LHCN-M2 (cell line): Measurements from ENCODE around the gene TATDN2. TPM values are rescaled to one million over a fixed set of nuclear protein-coding genes. Genes with fewer than 3 reads are reported as not detected.
"Not testable (repeated sequence)": the region's sequence is repeated elsewhere in the genome, so short reads cannot be mapped to it uniquely, and the experiment has no call there.

Source experiments
- DNase-seq: peaks from one replicate; pipeline ENCODE4 v3.0.0-alpha.2; 2012; ENCODE audit warnings: low read depth
- total RNA-seq: library from RNA; depleted of rRNA; stranded (reverse); fragments of >200 nt; gene quantifications from 2 replicates; pipeline ENCODE4 v1.2.3, GENCODE V29; 2014

Gene TATDN2
- total RNA-seq, 1 experiment from 2014 or later = 12.9 TPM

DNA sequence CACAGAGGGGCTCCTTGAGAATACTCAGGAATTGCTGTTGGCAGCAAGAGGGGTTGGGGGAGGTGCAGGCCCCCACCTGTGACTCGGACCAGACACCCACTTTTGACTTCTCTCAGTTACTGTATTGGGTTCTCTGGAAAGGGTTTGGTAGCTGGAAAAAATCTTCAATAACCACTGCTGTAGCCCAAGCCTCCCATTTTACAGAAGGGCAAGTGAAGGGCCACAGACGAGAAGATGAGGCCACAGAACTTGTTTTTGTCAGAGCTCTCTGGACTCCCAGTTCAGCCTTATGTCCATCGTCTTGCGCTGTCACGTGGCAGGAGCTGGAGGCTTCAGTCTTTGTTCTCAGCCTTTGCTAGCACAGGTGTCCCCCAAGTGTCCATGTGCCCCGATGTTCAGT lies 12.7 kb upstream of the TATDN2 start:
- no peak for DNase-seq

DNA sequence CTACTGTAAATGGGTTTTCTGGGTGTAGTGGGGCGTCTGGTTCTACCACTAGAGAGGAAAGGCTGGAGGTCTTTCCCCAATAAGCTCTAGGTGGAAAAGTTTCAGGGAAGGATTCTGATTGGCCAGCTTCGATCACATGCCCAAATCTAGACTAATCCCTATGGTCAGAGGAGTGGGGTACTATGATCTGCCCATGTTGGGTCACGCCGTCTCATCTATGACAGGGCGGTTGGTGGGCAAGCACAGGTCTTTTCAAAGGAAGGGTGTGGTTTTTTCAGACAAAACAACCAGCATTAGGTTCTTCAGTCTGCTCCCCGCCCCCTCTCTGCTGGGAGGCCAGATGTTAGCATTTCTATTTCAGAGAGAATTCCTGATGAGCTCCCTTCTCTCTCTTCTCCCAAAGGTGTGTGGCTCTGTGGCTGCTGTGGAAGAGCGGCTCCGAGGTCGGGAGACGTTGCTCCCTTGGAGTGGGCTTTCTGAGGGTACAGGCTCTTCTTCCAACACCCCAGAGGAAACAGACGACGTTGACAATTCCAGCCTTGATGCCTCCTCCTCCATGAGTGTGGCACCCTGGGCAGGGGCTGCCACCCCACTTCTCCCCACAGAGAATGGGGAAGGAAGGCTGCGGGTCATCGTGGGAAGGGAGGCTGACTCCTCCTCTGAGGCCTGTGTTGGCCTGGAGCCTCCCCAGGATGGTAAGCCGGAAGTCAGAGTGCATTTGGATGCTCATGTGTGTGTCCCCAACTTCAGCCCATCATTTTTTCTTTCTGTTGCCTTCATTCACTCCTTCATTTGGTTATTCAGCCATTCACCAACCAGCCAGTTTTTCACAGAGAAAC lies 9.7 kb upstream of the TATDN2 start:
- no peak for DNase-seq

DNA sequence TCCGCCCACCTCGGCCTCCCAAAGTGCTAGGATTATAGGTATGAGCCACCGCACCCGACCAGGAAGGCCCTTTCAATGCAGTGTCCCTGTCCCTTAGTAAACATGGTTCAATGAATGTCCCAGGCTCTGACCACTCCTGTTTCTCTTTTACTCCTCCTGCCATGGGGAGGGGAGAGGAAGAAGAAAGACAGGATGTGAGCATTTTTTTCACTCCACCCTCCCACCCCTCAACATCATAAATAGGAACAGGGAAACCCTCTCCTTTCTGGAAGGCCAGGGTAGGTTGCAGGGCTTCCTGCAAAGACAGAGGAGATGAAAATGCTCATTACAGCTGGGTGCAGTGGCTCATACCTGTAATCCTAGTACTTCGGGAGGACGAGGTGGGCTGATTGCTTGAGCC lies 7.5 kb upstream of the TATDN2 start:
- DNase-seq = no peak

DNA sequence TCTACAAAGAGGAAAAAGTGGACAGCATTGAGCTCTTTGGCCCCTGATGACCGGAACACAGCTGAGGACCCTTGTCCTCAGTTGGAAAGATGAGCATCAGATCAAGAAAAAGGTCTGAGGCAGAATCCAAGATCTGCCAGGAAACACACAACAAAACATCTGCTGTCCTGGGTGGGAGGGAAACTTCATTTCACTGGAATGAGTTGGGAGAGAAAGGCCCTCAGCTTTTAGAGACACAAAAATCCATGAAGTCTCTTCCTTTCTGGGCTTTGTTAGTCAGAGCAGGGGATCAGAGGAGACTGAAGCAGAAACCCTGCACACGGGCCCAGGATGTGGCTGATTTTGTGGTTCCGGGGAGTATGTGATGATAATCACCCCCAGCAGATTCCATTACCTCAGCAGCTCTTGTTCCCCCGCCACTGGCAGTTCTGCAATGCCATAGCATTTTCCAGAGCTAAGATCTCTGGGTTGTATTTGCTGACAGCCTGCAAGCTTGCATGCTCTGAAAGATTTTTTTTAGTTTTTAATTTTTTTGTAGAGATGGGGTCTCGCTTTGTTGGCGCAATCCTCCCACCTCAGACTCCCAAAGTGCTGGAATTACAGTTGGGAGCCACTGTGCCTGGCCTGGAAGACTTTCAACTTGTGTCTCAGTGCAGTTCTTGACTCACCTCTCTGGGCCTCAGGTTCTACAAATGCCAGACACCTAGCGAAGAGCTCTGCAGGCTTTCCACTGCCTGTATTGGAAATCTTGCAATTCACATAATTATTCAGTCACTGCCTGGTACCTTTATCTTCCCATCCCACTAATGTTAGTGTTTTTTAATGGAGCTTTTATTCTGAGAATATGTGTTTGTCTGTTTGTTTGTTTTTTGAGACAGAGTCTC lies 5.8 kb upstream of the TATDN2 start:
- DNase-seq = peak; percentile 54

DNA sequence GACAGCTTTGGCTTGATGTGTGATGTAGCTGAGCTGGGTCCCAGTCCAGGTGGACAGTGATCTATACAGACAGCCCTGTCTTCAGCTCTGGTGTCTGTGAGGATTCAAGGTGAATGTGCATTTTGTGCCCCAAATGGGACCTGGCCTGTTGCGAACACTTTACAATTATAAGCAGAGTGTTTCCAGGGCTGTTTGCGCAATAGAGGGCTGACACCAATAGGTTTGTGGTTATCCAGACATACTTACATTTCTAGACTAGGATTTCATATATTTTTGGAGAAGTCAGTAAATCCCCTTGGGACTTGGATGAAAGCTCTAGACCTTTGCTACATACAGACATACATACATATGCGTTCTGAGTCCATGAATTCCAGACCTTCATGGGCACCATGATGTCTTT lies 4.2 kb upstream of the TATDN2 start:
- DNase-seq = no peak

DNA sequence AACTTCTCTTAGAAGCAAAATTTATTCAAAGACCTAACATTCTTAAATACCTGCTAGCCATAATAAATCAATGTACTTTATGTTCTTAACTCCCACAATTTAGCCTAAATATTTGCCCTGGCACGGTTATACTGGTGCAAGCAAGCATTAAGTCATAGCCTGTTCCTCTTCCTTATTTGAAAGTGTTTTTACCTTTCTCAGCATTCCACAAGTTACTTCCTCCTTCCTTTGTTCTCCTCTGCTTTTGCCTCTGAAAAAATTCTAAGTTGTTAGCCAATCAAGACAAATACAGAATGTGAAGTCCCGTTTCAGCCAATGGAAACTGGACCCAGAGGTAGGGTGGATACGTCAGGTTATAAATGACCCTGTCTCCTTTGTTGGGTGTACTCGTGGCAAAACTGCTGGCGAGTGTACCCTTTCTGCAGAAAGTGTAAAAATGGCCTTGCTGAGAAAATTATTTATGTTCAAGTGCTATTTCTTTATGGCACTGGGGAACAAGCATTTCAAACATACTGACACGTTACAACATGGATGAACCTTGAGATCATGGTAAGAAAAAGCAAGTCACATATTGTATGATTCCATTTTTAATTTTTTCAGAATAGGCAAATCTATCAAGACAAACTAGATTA lies 3.1 kb upstream of the TATDN2 start:
- no peak for DNase-seq

DNA sequence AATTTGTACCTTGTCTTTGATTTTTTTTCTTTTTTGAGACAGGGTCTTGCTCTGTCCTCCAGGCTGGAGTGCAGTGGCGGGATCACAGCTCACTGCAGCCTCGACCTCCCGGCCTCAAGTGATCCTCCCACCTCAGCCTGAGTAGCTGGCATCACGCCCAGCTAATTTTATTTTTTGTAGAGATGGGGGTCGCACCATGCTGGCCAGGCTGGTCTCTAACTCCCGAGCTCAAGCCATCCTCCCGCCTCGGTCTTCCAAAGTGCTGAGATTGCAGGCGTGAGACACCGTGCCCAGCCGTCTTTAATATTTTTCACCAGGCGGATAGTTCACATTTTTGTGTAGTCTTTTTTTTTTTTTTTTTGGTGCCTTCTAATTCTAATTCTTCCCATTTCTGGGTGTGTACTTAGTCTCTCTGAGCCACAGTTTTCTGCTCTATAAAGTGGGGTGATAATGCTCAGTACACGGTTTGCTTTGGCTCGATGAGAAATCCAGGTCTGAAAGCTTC lies 528 bp upstream of the TATDN2 start:
- DNase-seq = no peak

DNA sequence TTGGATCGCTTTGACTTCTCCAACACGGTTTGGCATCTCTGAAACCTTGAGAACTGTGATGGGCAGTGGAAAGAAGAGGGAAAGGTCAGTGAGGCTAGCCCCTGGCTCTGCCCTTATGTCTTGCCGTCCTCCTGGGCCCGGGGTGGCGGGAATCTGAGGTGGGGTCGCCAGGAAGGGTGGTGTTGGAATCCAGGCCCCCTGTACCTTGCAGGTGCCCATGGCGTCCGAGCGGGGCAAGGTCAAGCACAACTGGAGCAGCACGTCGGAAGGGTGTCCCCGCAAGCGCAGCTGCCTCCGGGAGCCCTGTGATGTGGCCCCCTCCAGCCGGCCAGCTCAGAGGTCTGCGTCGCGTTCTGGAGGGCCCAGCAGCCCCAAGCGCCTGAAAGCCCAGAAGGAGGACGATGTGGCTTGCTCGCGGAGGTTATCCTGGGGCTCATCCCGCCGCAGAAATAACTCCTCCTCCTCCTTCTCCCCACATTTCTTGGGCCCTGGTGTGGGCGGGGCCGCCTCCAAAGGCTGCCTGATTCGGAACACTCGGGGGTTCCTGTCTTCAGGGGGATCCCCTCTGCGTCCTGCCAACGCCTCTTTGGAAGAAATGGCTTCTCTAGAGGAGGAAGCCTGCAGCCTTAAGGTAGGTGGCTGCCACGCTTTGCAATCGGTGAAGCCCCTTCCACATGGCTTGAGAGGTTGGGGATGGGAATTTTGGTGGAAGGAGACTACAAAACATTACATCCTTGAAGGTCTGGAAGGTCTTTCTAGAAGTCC lies 907 bp downstream of the TATDN2 start:
- DNase-seq = no peak

DNA sequence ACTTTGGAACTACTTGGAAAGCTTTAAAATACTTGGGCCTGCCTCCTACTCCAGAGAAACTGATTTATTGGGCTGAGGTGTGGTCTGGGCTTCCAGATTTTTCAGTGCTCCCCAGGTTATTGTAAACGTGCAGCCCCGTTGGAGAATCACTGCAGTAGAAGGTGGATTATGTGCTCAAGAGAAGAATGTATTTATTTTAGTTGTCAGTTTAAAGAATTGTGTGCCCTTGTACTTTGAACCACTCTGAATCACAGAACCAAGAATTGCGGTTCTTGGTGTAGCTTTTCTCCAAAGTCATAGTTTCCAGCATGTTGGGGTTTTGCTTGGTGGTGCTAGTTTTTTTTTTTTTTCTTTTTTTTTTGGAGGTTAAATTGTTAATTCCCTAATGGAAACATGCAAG lies 1.6 kb downstream of the TATDN2 start:
- no peak for DNase-seq

DNA sequence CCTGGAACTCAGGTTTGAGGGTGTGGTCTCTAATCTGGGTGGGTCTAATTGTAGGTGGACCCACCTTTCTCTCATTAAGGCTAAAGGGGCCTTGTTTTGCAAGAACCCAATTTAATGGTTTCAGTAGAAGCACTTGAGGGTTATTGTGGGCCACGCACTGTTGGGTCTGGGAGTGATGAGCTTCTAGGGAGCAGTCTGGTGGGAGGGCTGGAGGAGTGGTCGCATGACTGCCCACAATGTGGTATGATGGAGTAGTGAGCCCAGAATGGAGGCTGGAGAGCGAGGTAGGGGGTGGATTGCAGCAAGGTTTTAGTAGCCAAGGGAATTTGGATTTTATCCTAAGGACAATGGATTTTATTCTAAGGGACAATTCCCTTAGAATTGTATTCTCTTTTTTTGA lies 2.7 kb downstream of the TATDN2 start:
- DNase-seq = no peak

DNA sequence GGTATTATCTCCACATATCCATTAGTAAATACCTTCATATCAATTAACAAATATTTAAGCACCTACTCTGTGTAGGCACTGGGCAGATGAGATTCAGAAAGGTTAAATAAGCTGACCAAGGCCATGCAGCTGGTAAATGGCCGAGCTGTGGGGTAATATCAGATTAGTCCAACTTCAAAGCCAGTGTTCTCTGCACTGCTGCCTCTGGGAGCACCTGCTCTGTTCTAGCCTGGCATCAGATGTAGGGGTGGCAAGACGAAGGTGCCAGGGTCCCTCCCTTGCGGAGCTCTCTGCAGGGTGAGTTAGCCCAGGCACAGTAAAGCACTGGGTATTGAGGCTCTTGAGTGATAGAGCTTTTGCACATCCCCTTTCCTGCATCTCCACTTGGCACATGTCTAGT lies 5.5 kb downstream of the TATDN2 start:
- DNase-seq = no peak

DNA sequence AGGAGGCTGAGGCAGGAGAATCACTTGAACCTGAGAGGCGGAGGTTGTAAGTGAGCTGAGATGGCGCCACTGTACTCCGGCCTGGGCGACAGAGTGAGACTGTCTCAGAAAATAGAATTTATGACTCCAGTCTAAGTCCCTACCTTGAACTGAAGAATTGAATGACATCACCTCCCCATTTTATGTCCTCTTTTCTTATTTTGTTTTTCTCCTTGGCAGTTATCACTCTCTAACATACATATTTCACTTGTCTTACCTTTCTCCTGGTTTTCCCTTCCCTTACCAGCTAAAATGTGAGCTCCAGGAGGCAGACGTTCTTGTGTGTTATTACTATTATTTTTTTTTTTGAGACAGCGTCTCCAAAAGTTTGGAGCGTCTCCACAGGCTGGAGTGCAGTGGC lies 7.6 kb downstream of the TATDN2 start:
- no peak for DNase-seq

DNA sequence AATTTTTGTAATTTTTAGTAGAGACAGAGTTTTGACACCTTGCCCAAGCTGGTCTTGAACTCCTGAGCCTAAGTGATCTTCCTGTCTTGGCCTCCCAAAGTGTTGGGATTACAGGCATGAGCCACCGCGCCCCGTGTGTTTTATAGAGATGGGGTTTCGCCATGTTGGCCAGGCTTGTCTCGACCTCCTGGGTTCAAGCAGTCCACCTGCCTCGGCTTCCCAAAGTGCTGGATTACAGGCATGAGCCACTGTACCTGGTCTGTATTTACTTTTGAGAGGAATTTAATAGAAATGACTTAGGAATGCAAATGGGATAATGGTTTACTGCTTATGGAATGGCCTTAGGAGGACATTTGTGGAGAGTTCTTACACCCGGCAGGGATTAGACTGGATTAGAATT lies 10.8 kb downstream of the TATDN2 start:
- DNase-seq = no peak

DNA sequence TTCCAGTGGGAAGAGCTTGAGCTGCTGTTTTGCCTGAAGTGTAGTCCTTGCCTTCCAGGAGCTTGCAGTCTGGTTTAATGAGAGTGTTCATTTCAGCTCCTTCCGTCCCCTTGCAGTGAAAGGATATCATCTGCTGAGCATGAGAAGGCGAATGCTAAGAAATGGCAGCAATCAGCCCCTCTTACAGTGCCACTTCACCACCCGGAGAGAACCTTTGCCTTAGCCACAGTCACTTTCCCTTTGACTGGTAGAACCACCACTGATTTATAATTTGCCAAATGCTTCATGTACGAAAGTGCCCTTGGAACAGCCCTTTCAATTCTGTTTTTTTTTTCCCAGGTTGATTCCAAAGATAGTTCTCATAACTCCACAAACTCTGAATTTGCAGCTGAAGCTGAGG lies 11.5 kb downstream of the TATDN2 start:
- no peak for DNase-seq

DNA sequence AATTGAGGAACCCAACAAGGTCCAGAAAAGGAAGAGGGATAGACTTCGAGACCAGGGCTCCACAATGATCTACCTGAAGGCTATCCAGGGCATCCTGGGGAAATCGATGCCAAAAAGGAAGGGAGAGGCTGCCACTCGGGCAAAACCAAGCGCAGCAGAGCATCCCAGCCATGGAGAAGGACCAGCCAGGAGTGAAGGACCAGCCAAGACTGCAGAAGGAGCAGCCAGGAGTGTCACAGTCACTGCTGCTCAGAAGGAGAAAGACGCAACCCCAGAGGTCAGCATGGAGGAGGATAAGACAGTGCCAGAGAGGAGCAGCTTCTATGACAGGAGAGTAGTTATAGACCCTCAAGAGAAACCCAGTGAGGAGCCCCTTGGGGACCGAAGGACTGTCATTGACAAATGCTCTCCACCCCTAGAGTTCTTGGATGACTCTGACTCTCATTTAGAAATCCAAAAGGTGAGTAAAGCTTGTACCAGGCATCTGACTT lies 12.0 kb downstream of the TATDN2 start:
- no peak for DNase-seq

DNA sequence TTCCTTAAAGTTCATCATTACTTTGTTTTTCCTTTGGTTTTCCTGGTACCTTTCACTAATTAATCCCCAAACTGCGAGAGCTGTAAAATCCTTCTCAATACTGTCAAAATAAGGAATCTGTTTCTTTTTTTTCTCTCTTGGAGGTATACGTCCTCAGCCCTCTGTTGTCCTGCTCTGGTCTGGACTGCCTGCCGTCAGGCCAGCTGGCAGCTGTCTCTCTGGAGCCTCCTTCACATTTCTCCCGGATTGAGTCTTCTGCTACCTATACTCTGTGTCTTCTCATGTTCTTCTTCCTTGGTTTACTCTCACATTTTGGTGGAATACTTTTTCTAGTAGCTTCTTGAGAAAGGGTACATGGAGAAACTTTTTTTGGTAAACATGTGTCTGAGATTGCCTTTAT lies 13.8 kb downstream of the TATDN2 start:
- no peak for DNase-seq

DNA sequence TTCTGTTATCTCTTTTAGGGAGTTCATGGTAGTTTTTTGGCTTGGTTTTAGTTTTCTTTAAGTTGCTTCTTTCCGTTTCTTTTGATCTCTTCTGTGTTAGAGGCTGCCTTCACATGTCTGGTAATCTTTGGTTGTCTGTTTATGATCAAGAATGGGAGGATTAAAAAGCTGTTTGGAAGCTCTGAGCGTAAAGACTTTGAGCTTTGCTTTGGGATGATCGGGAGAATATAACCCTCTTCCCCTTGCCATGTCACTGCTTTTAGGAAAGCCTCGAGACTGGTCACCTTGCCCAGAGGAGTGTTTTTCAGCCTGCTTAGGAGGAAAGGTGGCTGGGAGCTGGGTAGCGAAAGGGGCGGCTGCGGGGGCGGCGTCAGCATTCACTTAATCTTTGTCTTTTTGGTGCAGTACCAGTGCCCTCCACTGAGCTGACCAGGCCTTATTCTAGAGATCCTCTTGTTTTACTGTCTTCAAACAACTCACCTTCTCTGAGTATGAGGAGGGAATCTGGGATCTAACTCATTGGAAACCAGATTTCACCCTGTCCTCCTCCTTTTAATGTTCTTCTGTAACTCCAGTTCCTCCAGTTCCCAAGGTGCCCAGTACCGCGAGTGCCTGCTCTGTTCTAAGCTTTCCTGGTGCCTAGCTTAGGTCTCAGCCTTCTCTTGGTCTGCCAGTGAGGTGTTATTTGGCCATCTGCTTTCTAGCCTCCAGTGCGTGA lies 15.5 kb downstream of the TATDN2 start:
- DNase-seq = peak; percentile 29

DNA sequence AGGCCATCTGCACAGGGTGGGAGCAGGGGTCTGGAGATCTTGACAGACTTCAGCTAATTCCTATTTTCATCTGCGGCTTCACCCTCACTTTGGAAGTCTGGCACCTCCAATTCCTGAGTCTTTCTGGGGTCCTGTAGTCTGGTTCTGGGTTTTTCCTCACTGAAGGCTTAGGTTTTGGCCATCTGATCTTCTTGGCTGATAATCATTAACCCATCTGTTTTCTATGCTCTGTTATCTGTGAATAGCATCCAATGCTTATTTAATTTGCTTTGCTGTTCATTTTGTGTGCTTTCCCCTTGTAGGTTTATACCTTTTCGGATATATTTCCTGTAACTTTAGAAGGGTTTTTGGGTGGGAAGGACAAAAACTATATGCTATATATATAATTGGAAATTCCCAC lies 17.6 kb downstream of the TATDN2 start:
- no peak for DNase-seq

DNA sequence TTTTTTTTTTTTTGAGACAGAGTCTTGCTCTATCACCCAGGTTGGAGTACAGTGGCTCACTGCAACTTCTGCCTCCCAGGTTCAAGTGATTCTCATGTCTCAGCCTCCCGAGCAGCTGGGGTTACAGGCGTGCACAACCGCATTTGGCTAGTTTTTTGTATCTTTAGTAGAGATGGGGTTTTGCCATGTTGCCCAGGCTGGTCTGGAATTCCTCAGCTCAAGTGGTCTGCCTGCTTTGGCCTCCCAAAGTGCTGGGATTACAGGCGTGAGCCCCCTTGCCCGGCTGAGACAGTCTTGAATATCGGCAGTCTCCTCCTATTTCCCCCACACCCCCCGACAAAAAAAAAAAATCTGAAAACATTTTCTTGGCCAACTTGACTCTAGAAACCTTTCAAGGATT lies 18.7 kb downstream of the TATDN2 start:
- DNase-seq = not testable (repeated sequence)

DNA sequence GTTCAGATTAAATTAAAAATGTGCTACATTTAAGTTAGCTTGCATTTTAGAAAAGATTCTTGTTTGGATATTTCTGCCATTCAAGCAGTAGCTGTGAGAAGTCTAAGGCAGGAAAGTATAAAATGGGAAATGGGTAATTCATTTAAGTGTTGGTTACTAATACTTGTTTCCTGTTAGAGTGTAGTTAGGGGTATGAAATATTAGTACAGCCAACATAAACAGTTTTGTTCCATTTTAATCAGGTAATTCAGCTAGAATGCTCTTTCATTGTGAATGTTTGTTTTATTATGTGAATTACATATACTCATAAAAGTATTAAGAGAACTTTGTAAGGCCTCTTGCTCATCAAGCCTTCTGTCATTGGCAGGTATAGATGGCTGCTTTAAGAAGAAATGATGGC lies 19.9 kb downstream of the TATDN2 start:
- no peak for DNase-seq

DNA sequence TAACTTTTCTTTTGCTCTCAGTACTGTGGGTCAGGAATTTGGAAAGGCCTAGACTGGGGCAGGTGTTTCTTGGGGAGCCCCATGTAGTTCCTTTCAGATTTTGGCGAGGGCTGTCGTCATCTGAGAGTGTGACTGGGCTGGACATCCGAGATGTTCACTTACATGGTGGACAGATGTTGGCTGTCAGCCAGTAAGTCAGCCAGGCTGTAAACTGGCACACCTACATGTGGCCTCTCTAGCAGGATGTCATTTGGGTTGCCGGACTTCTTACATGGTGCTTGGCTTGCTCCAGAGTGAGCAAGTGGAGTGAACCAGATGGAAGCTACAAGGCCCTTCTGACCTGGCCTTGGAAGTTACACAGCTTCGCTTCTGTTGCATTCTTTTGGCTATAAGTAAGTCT lies 20.7 kb downstream of the TATDN2 start:
- no peak for DNase-seq
